CD4-positive, alpha-beta T cell treated with Interleukin-17A for 1 hour (primary cell): ENCODE results near the gene GALE.
"Not testable (repeated sequence)": the region's sequence is repeated elsewhere in the genome, so short reads cannot be mapped to it uniquely, and the experiment has no call there.

Source experiments
- DNase-seq: peaks from one replicate; pipeline ENCODE4 v3.0.0-alpha.2; 2020

Gene GALE

GRCh38 chr1:23800400-23801337, at the start of gene GALE:
Gene GALE (minus strand): TSS chr1:23800754. CDS start chr1:23799007, 1,747 bp downstream.
- DNase-seq, result peak; percentile 97

- DNase-seq, result no peak
These were observed 48.4 kb upstream of the GALE start for GRCh38 chr1:23848673-23849616.

GRCh38 chr1:23847482-23848095, 47.0 kb upstream of the GALE start:
- DNase-seq, result not testable (repeated sequence)

DNA sequence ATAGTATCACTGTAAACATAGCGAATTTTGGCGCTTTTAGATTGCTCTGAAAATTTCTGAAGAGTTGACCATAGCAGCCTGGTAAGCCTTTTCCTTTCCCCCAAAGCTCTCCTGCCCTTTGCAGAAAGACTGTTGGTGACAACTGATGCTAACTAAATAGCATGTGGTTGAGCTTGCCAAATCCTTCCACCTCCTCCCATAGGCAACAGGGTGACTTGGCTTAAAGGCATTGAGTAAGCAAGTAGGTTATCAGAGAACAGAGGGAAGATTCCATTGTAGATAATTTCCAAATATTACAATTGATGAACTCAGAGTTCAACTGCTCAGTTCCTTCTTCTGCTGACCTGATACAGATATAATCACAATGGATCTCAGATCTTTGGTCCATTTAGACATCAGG, 44.6 kb upstream of the GALE start:
- no peak for DNase-seq

GRCh38 chr1:23843644-23844043, 43.1 kb upstream of the GALE start:
- DNase-seq, result no peak

DNA sequence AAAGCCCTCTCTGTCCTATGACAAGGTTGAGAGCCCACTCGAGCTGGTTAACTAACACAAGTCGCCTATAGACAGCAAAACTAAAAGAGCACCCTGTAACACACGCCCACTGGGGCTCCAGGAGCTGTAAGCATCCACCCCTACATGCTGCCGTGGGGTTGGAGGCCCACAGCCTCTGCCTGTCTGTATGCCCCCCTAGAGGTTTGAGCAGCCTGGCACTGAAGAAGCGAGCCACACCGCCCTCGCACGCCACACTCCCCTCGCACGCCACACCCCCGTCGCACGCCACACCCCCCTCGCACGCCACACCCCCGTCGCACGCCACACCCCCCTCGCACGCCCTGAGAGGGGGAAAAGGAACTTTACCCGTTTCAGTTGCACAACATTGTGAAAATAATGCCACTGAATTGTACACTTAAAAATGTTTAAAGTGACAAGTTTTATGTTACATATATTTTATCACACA, 37.9 kb upstream of the GALE start:
- peak; percentile 82 for DNase-seq

GRCh38 chr1:23837908-23838307, 37.4 kb upstream of the GALE start:
- no peak for DNase-seq

DNA sequence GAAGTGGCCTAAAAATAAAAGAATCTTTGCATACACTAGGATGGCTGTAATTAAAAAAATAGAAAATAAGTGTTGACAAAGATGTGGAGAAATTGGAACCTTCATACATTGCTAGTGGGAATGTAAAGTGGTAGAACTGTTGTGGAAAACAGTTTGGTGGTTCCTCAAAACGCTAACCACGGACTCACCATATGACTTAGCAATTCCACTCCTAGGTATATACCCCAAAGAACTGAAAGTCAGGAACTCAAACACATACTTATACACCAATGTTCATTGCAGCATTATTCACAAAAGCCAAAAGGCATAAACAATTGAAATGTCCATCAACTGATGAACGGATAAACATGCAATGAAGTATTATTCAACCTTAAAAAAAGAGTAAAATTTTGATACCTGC, 35.5 kb upstream of the GALE start:
- DNase-seq, result no peak

DNA sequence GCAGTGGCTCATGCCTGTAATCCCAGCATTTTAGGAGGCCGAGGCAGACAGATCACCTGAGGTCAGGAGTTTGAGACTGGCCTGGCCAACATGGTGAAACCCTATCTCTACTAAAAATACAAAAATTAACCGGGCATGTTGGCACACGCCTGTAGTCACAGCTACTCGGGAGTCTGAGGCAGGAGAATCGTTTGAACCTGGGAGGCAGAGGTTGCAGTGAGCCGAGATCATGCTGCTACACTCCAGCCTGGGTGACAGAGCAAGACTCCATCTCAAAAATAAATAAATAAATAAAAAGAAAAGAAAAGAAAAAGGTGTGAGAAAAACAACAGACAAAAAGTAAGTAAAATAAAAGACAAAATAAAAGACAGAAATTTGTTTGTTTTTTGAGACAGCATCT, 33.6 kb upstream of the GALE start:
- not testable (repeated sequence) for DNase-seq

- no peak for DNase-seq
These were observed 27.2 kb upstream of the GALE start for GRCh38 chr1:23827717-23828116.

GRCh38 chr1:23826590-23826989, 26.0 kb upstream of the GALE start:
- DNase-seq, result not testable (repeated sequence)

DNA sequence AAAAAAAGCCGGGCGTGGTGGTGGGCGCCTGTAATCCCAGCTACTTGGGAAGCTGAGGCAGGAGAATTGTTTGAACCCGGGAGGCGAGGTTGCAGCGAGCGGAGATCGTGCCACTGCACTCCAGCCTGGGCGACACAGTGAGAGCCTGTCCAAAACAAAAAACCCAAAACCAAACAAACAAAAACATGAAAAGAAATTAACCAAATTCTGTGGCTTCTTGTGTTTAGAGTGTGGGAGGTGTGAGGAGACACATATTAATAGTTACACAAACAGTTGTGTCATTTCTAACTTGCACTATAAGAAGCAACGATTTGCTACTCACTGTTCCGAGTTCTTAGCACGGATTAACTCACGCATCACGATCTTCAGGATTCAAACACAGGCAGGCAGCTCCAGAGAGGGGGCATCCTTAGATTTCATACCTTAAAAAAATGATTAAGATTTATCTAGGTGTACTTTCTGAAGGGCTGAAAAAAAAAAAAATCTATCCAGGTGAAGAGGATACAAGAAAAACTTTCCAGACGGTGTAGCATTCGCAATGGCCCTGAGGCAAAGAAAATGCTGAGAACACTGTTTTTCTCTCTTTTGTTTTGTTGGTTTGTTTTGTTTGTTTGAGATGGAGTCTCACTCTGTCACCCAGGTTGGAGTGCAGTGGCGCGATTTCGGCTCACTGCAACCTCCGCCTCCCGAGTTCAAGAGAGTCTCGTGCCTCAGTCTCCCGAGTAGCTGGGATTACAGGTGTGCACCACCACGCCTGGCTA, 25.4 kb upstream of the GALE start:
- peak; percentile 42 for DNase-seq

DNA sequence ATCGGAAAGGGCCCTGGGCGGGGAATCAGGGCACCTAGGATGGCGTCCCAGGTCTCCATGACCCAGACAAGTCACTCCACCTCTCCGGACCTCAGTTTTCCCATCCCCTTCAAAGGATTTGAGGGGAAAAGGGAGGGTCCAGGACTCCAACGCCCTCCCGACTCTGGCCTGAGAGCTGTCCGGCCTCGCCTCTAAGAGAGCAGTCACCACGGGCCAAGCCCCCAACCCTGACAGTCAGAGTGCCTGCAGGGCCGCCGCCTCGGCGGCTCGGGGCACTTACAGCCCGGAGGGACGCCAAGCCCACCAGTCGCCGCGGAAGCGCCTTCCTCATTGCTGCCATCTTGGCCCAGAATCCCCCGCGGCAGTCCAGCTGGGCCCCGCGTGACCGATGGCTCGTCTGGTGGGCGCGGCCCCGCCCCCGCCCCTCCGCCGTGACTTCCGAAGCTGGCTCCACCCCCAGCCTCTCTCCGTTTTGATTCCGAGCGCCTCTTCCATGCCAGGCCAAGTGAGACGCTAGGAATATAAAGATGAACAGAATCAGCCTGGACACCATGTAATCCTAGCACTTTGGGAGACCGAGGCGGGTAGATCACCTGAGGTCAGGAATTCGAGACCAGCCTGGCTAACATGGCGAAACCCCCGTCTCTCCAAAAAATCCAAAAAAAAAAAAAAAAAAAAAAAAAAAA, 24.7 kb upstream of the GALE start, which contains the start of gene HMGCL:
TSS of gene HMGCL (minus strand) at position 354 of the 686 bp plus-strand sequence. CDS start at position 340, 14 bp downstream.
- DNase-seq, result peak; percentile 89

GRCh38 chr1:23824711-23825075, 24.1 kb upstream of the GALE start:
- no peak for DNase-seq

- no peak for DNase-seq
These were observed 23.2 kb upstream of the GALE start for GRCh38 chr1:23823767-23824166.

DNA sequence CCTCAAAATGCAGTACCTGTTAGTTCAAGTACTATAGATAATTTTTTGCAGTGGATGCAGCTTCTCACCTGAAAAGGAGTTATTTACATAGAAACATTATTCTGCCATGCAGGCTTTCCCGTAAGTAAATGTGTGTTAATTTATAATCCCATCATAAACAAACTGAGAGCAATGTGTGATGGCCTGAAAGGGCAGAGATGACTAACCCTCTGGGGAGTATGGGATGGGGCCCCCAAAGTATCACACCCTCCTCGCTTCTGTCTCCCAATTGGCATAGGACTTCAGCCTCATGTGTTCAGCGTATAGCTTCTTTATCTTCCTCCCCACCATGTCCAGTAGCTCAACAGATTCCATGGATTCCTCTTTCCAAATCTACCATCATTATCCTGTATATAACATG, 17.1 kb upstream of the GALE start:
- no peak for DNase-seq

- DNase-seq, result no peak
These were observed 16.4 kb upstream of the GALE start for GRCh38 chr1:23816906-23817305.

DNA sequence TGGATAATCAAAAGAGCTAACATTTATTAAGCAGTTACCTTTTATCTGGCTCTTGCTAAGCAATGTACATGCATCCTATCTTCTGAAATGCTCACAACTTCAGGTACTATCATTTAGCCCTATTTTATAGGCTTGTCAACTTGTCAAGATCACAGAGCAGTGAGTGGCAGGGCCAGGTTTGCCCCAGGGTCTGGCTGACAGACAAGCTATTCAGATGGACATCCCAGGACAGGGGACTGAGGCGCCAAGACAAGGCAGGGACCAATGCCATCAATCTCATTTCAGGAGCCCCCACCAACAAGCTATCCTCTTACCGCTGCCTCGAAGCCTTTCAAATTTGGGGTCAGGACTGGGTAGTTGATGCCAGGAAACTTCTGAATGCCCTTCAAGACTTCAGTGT, 15.8 kb upstream of the GALE start:
- DNase-seq, result no peak

GRCh38 chr1:23814016-23814415, 13.5 kb upstream of the GALE start:
- no peak for DNase-seq

DNA sequence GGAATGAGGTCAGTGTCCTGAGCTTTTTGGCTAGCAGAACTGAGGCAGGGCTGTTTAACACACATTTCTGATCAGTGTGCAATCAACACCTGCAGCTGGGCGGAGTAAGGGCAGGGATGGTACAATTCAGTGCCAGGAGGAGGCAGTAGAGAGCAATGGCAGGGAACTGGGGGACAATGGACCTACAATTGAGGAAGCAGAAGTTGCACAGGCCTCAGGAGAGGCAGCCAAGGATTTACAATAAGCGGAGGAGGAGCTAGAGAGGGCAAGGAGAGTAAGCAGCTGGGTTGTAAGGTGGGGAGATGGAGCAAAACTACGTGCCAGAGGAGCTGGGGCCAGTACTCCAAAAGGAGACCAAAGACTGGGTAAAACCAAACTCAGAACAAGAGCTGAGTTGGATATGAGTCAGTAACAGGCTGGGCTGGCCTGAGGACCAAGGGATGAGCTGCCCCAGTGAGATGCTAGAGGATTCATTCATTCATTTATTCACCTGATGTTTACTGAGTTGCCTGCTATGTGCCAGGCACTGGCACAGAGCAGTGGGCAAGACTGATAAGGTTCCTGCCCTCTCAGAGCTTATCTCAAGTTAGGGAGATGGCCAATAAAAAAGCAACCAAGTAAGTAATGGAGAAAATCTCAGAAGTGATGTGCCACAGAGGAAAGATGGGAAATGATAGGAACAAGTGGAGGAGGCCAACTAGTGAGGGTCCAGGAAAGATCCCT, 10.4 kb upstream of the GALE start:
- peak; percentile 70 for DNase-seq

DNA sequence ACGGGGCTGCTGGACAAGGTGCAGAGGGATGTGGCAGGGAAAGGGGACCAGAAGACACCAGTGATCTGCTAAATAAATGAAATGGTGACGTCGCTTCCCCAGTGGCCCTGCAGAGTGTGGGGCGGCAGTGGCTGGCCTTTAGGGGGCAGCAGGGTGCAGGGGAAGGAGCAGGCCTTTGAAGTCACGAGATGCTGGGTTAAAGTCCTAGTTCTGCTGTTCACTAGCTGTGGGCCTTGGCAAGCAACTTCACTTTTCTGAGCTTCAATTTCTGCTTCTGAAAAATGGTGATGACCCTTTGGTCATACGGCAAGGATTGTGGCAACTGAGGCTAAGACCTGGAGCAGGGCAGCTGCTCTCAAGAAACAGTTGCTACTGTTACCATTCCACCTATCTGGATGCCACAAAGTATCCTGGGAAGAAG, 9.2 kb upstream of the GALE start:
- peak; percentile 88 for DNase-seq
